Hindlimb muscle (tissue), 1 donor: ENCODE measurements around the gene NAALADL2. TPM values are rescaled to one million over a fixed set of nuclear protein-coding genes. Genes with fewer than 3 reads are reported as not detected.
"Not testable (repeated sequence)": the region's sequence is repeated elsewhere in the genome, so short reads cannot be mapped to it uniquely, and the experiment has no call there.

ENCODE experiments used
- DNase-seq: peaks from one replicate; pipeline ENCODE4 v3.0.0-alpha.2; 2013
- polyA plus RNA-seq: library from polyadenylated mRNA; unstranded; fragments of 120-200 nt; gene quantifications from one replicate; pipeline ENCODE4 v1.2.1, GENCODE V29; 2013; ENCODE audit not compliant: insufficient read length

The NAALADL2 gene
- polyA plus RNA-seq, 1 donor = 5.5 TPM

DNA sequence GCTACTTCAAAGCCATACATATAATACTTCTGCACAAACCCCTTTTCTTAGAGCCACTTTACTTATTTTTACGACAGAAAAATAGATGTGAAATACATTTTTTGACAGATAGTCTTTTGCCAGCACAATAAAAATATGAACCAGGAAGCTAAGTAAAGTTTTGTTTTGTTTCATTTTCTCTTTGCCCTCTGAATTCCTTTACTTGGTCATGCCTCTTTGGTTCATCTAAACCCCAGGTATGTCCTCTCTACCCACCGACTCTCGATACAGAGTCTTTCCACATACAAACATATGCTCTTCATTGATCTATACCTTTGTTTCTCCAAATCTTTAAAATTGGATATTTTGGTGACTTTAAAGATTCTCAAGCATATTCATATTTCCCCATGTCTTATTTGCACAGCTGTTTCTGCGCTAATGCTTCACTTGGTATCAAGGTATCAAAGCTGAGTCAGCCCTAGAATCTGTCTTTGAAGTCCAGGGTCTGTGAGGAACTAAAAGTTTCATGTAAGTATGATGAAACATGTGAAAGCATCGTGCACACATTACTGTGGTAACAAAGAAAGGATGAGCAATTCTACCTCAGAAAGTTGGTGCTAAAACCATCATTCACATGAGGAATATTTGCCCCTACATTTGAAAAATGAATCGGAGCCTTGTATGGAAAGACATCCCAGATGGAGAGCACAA lies 845.4 kb downstream of the NAALADL2 start:
- no peak for DNase-seq

GRCh38 chr3:175713268-175713667 lies 854.1 kb downstream of the NAALADL2 start:
- DNase-seq = no peak

- no peak for DNase-seq
Observed at GRCh38 chr3:175716446-175716845, 857.3 kb downstream of the NAALADL2 start.

GRCh38 chr3:175726228-175726627 lies 867.1 kb downstream of the NAALADL2 start:
- DNase-seq = no peak

DNA sequence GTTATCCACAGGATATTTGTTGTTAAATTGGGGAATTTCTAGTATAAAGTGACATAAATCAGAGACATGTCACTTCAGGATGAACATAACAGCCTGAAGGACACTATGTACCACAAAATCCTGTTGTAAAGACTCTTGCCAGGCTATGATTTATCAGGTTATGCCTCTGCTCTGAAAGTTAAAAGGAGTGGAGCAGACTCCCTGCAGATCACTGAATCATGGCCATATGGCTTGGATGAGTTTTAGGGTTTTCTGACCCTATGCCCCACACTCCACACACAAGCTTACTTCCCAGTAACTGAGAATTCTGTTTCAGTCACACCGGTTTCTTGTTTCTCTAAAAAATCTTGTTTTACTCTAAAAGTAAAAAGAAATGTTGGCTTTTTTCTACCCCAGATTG lies 869.4 kb downstream of the NAALADL2 start:
- DNase-seq = no peak

DNA sequence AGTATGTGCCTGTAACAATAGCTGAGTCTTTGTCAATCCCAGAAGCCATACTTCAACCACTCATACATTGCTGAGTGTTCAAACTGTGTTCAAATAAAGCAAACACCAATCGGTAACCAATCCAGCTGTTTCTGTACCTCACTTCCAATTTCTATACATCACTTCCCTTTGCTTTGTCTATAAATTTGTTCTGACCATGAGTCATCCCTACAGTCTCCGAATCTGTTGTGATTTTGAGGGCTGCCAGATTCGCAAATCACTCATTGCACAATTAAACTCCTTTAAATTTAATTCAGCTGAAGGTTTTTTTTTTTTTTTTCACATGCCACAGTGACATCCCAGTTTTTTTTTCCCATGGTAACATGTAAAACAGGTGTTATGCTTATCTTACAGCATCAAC lies 870.3 kb downstream of the NAALADL2 start:
- DNase-seq = no peak

GRCh38 chr3:175731543-175731942 lies 872.4 kb downstream of the NAALADL2 start:
- DNase-seq = no peak

GRCh38 chr3:175732017-175732416 lies 872.9 kb downstream of the NAALADL2 start:
- DNase-seq = no peak

DNA sequence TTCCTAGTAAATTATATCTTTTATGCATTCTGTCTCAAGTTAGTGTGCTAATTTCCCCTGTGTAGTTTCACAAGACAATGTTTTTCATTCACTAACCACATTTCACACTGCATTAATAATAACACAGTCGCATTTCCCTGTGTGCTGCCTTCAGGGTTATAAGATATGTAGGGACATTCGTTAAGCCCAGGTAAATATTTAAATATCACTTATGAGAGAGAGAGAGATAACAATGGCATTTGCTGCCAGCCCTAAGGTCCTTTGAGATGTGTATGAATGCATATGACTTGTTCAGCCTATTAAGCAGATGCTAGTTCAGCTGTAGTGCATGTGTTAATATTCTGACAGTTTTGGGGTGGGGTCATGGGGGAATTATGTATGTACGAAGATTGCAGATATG lies 876.7 kb downstream of the NAALADL2 start:
- no peak for DNase-seq

- DNase-seq = no peak
Observed at GRCh38 chr3:175737646-175738572, 878.8 kb downstream of the NAALADL2 start.

- no peak for DNase-seq
Observed at GRCh38 chr3:175741951-175742350, 882.8 kb downstream of the NAALADL2 start.

GRCh38 chr3:175743733-175744400 lies 884.7 kb downstream of the NAALADL2 start:
- no peak for DNase-seq

- DNase-seq = no peak
Observed at GRCh38 chr3:175746308-175746707, 887.2 kb downstream of the NAALADL2 start.

DNA sequence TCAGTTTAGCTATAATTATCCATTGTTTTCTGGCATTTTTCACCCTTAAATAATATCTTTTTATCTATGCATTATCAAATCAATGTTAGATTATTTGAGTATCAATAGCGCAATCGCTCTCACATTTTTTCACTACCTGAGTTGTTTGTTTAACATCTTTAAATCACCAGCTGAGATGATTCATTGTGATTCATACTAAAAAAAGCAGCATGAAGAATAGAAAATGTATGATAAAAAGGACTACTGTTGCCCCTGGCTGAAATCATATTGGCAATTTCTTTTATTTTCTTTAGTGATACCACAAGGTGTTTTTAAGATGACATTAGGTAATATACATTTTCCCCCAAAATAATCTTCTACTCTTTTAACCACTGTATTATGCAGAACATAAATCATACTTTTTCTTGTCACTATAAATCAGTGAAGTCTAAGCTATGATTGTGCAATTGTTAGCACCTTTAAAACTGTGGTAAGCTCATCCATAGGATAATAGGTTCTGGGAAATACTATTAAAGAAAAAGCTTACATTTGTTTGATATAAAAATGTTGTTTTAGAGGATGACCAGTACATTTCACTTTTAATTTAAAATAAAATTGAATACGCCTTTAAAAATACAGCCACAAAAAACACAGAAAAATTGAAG lies 889.1 kb downstream of the NAALADL2 start:
- DNase-seq = no peak

GRCh38 chr3:175749981-175750380 lies 890.8 kb downstream of the NAALADL2 start:
- no peak for DNase-seq

DNA sequence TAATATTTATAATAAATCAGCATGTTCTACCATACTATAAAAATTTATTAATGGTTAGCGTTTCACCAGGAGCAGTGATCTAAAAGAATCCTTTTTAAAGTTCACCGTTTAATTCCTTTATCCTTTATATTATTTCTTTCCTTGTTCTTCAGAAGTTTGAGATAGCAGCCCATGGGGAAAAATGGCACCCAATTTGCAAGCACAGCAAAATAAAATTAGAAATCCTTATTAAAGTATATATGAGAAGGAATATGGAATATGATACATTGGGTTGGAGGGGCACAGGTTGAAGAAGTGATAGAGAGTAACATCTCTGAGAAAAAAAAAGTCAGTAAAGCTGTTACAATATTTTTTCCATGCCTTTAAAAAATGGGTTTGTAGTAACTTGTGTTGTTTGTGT lies 892.0 kb downstream of the NAALADL2 start:
- no peak for DNase-seq

DNA sequence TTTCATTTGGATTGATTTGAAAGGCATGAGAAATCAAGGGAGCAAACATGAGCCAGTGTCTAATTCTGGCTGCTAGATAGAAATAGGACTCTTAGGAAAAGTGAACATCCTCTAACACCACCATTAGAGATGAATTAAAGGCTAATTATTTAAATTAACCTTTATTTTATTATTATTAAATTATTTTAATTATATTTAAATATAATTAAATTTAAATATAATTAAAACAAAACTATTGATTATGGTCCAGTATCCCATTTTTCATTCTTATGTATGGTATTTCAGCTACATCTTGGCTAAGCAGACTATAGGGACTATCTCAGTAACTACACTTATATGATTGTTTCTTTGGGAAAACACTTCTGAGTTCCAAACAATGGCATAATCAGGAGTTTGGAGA lies 904.8 kb downstream of the NAALADL2 start:
- no peak for DNase-seq

DNA sequence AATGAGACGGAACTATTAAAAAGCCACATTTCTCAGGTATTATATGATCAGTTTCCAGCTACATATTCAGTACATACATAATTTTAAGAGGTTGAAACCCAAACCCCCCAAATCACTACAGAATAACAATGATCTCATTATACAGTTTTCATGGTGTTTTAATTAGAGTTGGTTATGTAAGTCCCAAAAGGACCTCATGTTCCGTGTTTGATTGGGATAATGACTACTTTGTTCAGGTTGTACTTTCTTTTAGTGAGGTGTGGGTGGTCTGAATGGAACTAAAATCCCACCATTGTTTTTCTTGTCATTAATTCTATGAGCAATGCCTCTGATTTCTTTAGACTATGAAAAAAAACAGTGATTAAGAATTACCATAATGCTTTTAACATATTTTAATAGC lies 905.6 kb downstream of the NAALADL2 start:
- no peak for DNase-seq

- no peak for DNase-seq
Observed at GRCh38 chr3:175770426-175770825, 911.3 kb downstream of the NAALADL2 start.

GRCh38 chr3:175777495-175777894 lies 918.4 kb downstream of the NAALADL2 start:
- DNase-seq = no peak

- no peak for DNase-seq
Observed at GRCh38 chr3:175777965-175778364, 918.8 kb downstream of the NAALADL2 start.

- no peak for DNase-seq
Observed at GRCh38 chr3:175778994-175779393, 919.9 kb downstream of the NAALADL2 start.

DNA sequence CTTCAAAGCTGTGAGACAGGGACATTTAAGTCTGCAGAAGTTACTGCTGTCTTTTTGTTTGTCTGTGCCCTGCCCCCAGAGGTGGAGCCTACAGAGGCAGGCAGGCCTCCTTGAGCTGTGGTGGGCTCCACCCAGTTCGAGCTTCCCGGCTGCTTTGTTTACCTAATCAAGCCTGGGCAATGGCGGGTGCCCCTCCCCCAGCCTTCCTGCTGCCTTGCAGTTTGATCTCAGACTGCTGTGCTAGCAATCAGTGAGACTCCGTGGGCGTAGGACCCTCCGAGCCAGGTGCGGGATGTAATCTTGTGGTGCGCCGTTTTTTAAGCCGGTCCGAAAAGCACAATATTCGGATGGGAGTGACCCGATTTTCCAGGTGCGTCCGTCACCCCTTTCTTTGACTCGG lies 928.0 kb downstream of the NAALADL2 start:
- DNase-seq = not testable (repeated sequence)
